Subcutaneous adipose tissue (tissue), 4 donors: ENCODE measurements around the gene ATP8A2. TPM values are rescaled to one million over a fixed set of nuclear protein-coding genes. Genes with fewer than 3 reads are reported as not detected.

Experiments
- CTCF ChIP-seq: fragments of 450-650 bp; IDR thresholded peaks from one replicate; pipeline ENCODE4 v1.5.1; 2016; ENCODE audit warnings: low read depth, mild to moderate bottlenecking, control low read depth, antibody characterized with exemption, moderate library complexity
- total RNA-seq, 4 donors: library from RNA; depleted of rRNA; stranded (reverse); fragments of >200 nt; gene quantifications; one replicate each; pipeline ENCODE4 v1.1.0, GENCODE V29; 2016

The ATP8A2 gene
- total RNA-seq, 4 donors from 2014 or later, result under 0.01 to 0.17 TPM; not detected in 2

DNA sequence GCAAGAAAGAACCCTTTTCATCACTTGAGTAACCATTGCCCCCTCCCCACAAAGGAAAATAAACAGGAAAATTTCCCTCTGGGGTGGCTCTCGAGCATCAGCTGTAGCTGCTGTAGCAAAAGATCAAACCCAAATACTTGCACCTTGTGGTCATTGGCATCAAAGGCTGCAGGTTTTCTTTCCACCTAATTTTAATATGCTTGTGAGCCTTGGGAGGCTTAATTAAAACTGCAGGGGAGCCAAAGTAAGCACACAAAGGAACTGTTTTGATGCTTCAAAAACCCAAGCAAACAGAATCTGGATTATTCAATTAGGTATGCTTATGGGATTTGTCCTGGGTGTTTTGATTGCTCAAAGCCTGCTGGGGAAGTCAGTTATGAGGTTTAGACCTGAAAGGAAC is 560.6 kb downstream of the ATP8A2 start:
- no peak for TF ChIP-seq CTCF

GRCh38 chr13:25933520-25933919 is 561.7 kb downstream of the ATP8A2 start:
- no peak for TF ChIP-seq CTCF

DNA sequence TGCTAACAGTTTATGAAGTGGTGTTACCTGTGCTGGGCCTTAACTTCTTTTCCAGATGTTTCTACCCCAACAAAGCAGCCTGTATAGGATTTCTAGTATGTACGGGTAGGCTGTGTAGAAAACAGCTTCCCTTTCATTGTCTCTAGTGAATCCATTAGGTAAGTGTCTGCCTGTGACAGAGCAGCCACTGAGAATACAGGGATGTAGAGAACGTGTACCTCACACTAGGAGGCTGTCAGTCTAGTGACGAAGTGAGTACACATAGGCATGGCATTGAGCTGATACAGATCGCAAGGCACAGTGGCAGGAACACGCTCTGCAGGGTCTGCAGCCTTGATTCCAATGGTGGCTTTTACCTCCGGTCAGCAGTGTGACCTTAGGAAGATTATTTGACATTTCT is 562.4 kb downstream of the ATP8A2 start:
- no peak for TF ChIP-seq CTCF

GRCh38 chr13:25939961-25940687 is 568.4 kb downstream of the ATP8A2 start:
- TF ChIP-seq CTCF, result no peak

DNA sequence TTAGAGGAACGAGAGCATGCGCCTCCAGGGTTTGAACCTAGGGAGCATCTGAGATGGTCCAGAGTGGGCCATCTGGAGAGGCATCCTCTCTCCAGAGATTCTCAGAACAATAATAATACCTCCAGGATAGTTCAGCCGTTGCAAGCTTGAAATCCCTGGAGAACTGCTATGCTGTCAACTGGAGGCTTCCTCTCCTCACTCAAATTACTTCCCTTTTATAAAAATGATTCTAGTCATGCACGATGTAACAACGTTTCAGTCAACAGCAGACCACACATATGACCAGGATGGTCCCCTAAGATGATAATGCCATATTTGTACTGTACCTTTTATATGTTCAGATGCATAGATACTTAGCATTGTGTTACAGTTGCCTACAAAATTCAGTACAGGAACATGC is 571.3 kb downstream of the ATP8A2 start:
- TF ChIP-seq CTCF, result no peak

DNA sequence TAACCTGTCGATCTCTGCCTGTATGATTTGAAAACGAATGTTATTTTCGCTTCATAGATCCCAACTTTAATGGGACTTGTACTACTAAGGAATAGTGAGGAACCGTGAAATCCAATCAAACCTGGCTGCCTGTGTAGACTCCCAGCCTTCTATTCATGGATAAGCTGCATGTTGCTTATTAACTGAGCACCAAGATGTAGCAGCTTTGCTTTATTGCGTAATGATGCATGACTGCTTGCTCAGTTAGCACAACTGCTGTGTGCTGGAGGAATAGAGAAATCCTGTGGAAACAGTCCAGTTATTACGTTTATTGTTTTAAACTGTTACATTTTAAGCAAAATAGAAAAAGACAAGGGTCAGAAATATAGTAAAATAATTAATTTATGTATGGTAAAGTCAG is 571.9 kb downstream of the ATP8A2 start:
- TF ChIP-seq CTCF, result no peak

DNA sequence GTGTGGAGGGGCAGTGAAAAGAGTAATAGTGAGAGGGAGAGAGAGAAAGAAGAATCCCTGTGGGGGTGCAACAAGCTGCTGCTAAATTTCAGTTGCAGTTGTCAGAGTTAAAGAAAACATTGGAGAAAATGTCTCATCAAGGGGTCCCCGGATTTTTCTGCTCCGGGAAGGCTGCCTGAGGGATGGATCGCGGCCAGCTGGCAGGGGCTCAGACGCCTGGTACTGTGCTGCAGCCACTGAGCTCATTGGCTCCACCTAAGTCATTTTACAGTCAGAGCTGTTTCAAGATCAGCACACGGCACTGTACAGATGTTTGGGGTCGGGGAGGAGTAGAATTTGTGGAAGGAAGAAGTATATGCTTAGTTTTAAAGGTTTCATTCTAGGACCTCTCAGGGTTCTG is 573.8 kb downstream of the ATP8A2 start:
- TF ChIP-seq CTCF, result no peak
